ENCODE results near the gene ATP5MC3. TPM values are rescaled to one million over a fixed set of nuclear protein-coding genes. Genes with fewer than 3 reads are reported as not detected.
A peak's percentile ranks its signal among the peaks of the same experiment; 100 is the strongest.

The ATP5MC3 gene
- total and polyA plus RNA-seq, 2 experiments from 2014 or later, result 185 to 557 TPM

DNA sequence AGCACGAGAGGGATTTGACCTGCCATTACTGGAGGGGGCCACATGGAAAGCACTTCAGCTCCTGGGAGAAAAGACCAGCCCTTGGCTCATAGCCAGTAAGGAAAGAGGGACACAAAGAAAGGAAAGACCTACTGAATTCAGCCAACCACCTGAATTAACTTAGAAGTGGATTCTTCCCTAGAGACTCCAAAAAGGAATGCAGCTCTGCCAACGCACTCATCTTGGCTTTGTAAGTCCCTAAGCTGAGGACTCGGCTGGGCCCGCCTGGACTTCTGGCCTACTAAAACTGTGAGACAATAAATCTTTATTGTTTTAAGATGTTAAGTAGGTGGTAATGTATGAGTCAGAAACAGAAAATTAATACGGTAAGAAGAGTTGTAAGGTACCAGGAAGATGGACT, 25.0 kb downstream of the ATP5MC3 start:
- H3K4me2 ChIP-seq, result no peak overlapping the region
- no peak overlapping the region for H3K4me3 Mint-ChIP-seq
- peaks cover 3% of the 10 kb centered on the region for H3K27me3 Mint-ChIP-seq (ENCODE audit: insufficient read depth, low read depth, poor library complexity)
- no peaks in the 10 kb centered on the region for H3K36me3 ChIP-seq (ENCODE audit: insufficient read depth)
- H3K4me1 Mint-ChIP-seq, result peaks cover 21% of the 10 kb centered on the region
- ATAC-seq (peak; percentile 62), DNase-seq (ENCODE audit: low spot score) (peak; percentile 45)
- no peaks in the 10 kb centered on the region; the same call in 2 of the 3 replicates for H3K36me3 Mint-ChIP-seq (ENCODE audit: low read depth)
- H4K20me1 ChIP-seq (replicated peaks; ENCODE audit: insufficient read depth), result peaks cover 50% of the 10 kb centered on the region
- no peak overlapping the region for H3K27ac ChIP-seq (ENCODE audit: low read depth)
- H3K4me1 ChIP-seq (ENCODE audit: insufficient read depth), result no peaks in the 10 kb centered on the region
- no peaks in the 10 kb centered on the region for H3K9me3 Mint-ChIP-seq
- no peak overlapping the region for H3K27ac Mint-ChIP-seq
- no peaks in the 10 kb centered on the region for H3K27me3 ChIP-seq (ENCODE audit: insufficient read depth)
- H3K79me2 ChIP-seq (replicated peaks; ENCODE audit: insufficient read depth), result peaks cover 100% of the 10 kb centered on the region
- no peaks in the 10 kb centered on the region for H3F3A ChIP-seq (replicated peaks; ENCODE audit: low read depth)
- TF ChIP-seq, protein P1, sequence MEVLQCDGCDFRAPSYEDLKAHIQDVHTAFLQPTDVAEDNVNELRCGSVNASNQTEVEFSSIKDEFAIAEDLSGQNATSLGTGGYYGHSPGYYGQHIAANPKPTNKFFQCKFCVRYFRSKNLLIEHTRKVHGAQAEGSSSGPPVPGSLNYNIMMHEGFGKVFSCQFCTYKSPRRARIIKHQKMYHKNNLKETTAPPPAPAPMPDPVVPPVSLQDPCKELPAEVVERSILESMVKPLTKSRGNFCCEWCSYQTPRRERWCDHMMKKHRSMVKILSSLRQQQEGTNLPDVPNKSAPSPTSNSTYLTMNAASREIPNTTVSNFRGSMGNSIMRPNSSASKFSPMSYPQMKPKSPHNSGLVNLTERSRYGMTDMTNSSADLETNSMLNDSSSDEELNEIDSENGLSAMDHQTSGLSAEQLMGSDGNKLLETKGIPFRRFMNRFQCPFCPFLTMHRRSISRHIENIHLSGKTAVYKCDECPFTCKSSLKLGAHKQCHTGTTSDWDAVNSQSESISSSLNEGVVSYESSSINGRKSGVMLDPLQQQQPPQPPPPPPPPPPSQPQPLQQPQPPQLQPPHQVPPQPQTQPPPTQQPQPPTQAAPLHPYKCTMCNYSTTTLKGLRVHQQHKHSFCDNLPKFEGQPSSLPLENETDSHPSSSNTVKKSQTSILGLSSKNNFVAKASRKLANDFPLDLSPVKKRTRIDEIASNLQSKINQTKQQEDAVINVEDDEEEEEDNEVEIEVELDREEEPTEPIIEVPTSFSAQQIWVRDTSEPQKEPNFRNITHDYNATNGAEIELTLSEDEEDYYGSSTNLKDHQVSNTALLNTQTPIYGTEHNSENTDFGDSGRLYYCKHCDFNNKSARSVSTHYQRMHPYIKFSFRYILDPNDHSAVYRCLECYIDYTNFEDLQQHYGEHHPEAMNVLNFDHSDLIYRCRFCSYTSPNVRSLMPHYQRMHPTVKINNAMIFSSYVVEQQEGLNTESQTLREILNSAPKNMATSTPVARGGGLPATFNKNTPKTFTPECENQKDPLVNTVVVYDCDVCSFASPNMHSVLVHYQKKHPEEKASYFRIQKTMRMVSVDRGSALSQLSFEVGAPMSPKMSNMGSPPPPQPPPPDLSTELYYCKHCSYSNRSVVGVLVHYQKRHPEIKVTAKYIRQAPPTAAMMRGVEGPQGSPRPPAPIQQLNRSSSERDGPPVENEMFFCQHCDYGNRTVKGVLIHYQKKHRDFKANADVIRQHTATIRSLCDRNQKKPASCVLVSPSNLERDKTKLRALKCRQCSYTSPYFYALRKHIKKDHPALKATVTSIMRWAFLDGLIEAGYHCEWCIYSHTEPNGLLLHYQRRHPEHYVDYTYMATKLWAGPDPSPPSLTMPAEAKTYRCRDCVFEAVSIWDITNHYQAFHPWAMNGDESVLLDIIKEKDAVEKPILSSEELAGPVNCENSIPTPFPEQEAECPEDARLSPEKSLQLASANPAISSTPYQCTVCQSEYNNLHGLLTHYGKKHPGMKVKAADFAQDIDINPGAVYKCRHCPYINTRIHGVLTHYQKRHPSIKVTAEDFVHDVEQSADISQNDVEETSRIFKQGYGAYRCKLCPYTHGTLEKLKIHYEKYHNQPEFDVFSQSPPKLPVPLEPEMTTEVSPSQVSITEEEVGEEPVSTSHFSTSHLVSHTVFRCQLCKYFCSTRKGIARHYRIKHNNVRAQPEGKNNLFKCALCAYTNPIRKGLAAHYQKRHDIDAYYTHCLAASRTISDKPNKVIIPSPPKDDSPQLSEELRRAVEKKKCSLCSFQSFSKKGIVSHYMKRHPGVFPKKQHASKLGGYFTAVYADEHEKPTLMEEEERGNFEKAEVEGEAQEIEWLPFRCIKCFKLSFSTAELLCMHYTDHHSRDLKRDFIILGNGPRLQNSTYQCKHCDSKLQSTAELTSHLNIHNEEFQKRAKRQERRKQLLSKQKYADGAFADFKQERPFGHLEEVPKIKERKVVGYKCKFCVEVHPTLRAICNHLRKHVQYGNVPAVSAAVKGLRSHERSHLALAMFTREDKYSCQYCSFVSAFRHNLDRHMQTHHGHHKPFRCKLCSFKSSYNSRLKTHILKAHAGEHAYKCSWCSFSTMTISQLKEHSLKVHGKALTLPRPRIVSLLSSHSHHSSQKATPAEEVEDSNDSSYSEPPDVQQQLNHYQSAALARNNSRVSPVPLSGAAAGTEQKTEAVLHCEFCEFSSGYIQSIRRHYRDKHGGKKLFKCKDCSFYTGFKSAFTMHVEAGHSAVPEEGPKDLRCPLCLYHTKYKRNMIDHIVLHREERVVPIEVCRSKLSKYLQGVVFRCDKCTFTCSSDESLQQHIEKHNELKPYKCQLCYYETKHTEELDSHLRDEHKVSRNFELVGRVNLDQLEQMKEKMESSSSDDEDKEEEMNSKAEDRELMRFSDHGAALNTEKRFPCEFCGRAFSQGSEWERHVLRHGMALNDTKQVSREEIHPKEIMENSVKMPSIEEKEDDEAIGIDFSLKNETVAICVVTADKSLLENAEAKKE (CRISPR knock-in tag; IDR thresholded peaks at IDR 0.05), result no peak
- TF ChIP-seq CREB1 (CRISPR knock-in tag; IDR thresholded peaks at IDR 0.05; ENCODE audit: low read depth) (no peak), NANOG (IDR thresholded peaks at IDR 0.05; ENCODE audit: borderline replicate concordance) (no peak), JUNB (IDR thresholded peaks at IDR 0.05; ENCODE audit: unreplicated experiment) (no peak), POLR2AphosphoS5 (IDR thresholded peaks at IDR 0.05; ENCODE audit: low read depth) (no peak), ZNF114 (CRISPR knock-in tag; IDR thresholded peaks at IDR 0.05) (no peak), EZH2phosphoT487 (IDR thresholded peaks at IDR 0.05; ENCODE audit: unreplicated experiment) (no peak), ZNF331 (CRISPR knock-in tag; IDR thresholded peaks at IDR 0.05; ENCODE audit: low read depth) (no peak)
- TF ChIP-seq, protein P2, sequence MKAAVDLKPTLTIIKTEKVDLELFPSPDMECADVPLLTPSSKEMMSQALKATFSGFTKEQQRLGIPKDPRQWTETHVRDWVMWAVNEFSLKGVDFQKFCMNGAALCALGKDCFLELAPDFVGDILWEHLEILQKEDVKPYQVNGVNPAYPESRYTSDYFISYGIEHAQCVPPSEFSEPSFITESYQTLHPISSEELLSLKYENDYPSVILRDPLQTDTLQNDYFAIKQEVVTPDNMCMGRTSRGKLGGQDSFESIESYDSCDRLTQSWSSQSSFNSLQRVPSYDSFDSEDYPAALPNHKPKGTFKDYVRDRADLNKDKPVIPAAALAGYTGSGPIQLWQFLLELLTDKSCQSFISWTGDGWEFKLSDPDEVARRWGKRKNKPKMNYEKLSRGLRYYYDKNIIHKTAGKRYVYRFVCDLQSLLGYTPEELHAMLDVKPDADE (IDR thresholded peaks at IDR 0.05), result no peak
- TF ChIP-seq, protein P3, sequence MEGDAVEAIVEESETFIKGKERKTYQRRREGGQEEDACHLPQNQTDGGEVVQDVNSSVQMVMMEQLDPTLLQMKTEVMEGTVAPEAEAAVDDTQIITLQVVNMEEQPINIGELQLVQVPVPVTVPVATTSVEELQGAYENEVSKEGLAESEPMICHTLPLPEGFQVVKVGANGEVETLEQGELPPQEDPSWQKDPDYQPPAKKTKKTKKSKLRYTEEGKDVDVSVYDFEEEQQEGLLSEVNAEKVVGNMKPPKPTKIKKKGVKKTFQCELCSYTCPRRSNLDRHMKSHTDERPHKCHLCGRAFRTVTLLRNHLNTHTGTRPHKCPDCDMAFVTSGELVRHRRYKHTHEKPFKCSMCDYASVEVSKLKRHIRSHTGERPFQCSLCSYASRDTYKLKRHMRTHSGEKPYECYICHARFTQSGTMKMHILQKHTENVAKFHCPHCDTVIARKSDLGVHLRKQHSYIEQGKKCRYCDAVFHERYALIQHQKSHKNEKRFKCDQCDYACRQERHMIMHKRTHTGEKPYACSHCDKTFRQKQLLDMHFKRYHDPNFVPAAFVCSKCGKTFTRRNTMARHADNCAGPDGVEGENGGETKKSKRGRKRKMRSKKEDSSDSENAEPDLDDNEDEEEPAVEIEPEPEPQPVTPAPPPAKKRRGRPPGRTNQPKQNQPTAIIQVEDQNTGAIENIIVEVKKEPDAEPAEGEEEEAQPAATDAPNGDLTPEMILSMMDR (conservative IDR thresholded peaks at IDR 0.05; ENCODE audit: low read depth in 2 of 2), result no peak
- TF ChIP-seq, protein P4, sequence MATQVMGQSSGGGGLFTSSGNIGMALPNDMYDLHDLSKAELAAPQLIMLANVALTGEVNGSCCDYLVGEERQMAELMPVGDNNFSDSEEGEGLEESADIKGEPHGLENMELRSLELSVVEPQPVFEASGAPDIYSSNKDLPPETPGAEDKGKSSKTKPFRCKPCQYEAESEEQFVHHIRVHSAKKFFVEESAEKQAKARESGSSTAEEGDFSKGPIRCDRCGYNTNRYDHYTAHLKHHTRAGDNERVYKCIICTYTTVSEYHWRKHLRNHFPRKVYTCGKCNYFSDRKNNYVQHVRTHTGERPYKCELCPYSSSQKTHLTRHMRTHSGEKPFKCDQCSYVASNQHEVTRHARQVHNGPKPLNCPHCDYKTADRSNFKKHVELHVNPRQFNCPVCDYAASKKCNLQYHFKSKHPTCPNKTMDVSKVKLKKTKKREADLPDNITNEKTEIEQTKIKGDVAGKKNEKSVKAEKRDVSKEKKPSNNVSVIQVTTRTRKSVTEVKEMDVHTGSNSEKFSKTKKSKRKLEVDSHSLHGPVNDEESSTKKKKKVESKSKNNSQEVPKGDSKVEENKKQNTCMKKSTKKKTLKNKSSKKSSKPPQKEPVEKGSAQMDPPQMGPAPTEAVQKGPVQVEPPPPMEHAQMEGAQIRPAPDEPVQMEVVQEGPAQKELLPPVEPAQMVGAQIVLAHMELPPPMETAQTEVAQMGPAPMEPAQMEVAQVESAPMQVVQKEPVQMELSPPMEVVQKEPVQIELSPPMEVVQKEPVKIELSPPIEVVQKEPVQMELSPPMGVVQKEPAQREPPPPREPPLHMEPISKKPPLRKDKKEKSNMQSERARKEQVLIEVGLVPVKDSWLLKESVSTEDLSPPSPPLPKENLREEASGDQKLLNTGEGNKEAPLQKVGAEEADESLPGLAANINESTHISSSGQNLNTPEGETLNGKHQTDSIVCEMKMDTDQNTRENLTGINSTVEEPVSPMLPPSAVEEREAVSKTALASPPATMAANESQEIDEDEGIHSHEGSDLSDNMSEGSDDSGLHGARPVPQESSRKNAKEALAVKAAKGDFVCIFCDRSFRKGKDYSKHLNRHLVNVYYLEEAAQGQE (IDR thresholded peaks at IDR 0.05; ENCODE audit: unreplicated experiment), result no peak
- H2AFZ ChIP-seq, result no peak overlapping the region
- H3K4me3 ChIP-seq, result no peak overlapping the region
- H3K9me2 ChIP-seq (ENCODE audit: insufficient read depth), result no peaks in the 10 kb centered on the region

All from GM23338 (cell line).